H1 (cell line): Measurements from ENCODE around the gene MADD. TPM values are rescaled to one million over a fixed set of nuclear protein-coding genes. Genes with fewer than 3 reads are reported as not detected.

Experiments used
- CTBP2 ChIP-seq: IDR thresholded peaks from 2 replicates; pipeline ENCODE4 v1.7.0; 2011; ENCODE audit warnings: borderline replicate concordance, mild to moderate bottlenecking, moderate library complexity, mixed read lengths, low read length; ENCODE audit not compliant: insufficient read depth, insufficient read length
- FOSL1 ChIP-seq: IDR thresholded peaks from 2 replicates; pipeline ENCODE4 v1.6.1; 2011; ENCODE audit warnings: mild to moderate bottlenecking, low read depth, low read length, moderate library complexity; ENCODE audit not compliant: insufficient read depth
- HDAC6 ChIP-seq: IDR thresholded peaks from one replicate; pipeline ENCODE4 v1.7.1; 2012; ENCODE audit warnings: low read depth, mild to moderate bottlenecking, inconsistent platforms, low read length, moderate library complexity
- JUND ChIP-seq: IDR thresholded peaks from 2 replicates; pipeline ENCODE4 v1.6.1; 2011; ENCODE audit warnings: mild to moderate bottlenecking, improper control_type of control experiment, low read length
- TAF7 ChIP-seq: optimal IDR thresholded peaks from 2 replicates; pipeline ENCODE3; 2011; ENCODE audit warnings: low read depth, mild to moderate bottlenecking, inconsistent platforms, low read length, moderate library complexity, borderline replicate concordance
- polyA plus RNA-seq, 7 experiments: library from polyadenylated mRNA; depleted of rRNA in 3 of 7; stranded (reverse) in 5 of 7; unstranded in 2 of 7; fragments of >200 nt in 5 of 7; fragments of 200-250 nt in 2 of 7; gene quantifications; 1 replicate in 5 of 7; 2 replicates in 1 of 7; 4 replicates in 1 of 7; pipeline versions ENCODE4 v1.2.1 to v1.2.3, GENCODE V29; 2011 to 2013; ENCODE audit warnings: missing spikeins in 2 of 7, mixed read lengths in 2 of 7
- total RNA-seq: library from RNA; stranded (reverse); fragmentation: NEBNext Ultra II Directional; extraction: Animal tissue kit (Norgen Biotek cat#: 25700); gene quantifications from 2 replicates; pipeline ENCODE4 v1.2.1, GENCODE V29; 2021
- TF ChIP-seq, protein P1 (sequence below): IDR thresholded peaks from 2 replicates; pipeline ENCODE4 v1.6.1; 2012; ENCODE audit warnings: inconsistent platforms

Gene MADD
- total and polyA plus RNA-seq, 2 of the 8 experiments (the other 6 are each of a cell fraction or from before 2014, with no cell fraction given): 32.5 to 45.4 TPM

DNA sequence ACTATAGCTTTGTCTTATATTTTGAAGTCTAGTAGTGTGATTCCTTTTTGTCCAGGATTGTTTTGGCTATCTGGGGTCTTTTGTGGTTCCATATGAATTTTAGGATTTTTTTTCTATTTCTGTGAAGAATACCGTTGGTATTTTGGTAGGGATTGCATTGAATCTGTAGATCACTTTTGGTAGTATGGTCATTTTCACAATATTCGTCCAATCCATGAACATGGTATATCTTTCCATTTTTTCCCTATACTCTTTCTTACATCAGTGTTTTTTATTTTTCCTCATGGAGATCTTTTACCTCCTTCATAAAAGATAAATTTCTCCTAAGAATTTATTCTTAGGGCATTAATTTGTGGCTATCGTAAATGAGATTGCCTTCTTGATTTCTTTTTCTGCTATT, 29.1 kb downstream of the MADD start (continued):
- TF ChIP-seq TAF7: no peak
- no peak for TF ChIP-seq HDAC6
- TF ChIP-seq FOSL1: no peak
- TF ChIP-seq, protein P1, sequence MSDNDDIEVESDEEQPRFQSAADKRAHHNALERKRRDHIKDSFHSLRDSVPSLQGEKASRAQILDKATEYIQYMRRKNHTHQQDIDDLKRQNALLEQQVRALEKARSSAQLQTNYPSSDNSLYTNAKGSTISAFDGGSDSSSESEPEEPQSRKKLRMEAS: no peak
- TF ChIP-seq CTBP2: no peak
- TF ChIP-seq JUND: no peak
